Measurements from ENCODE around the gene LRRN3.
"Not testable (repeated sequence)": the region's sequence is repeated elsewhere in the genome, so short reads cannot be mapped to it uniquely, and the experiment has no call there.

The LRRN3 gene

DNA sequence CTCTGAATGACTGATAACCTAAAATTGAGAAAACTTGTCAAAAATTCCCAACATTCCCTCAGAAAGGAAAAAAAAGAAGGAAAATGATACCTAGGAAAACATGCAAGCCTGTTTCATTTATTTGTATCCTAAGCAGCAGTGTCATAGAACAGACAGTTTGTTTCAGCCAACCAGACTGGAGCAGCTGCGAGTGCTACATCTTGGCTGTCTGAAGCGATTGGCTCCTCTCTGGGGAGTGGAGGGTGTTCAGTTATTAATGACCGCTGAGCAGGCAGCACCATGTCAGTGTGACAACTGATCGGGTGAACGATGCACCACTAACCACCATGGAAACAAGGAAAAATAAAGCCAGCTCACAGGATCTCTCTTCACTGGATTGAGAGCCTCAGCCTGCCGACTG lies at the start of gene LRRN3:
TSS of gene LRRN3 (plus strand) at position 282 of the 400 bp plus-strand sequence. CDS start 31,646 bp downstream, outside the sequence.
- FAIRE-seq (no peak), DNase-seq (ENCODE audit: low spot score) (no peak)

GRCh38 chr7:111041577-111041976 lies 49.4 kb upstream of the LRRN3 start:
- DNase-seq (ENCODE audit: low spot score) (no peak), FAIRE-seq (no peak)

- DNase-seq (ENCODE audit: low spot score) (no peak), FAIRE-seq (no peak)
Measured at GRCh38 chr7:111042842-111043241, 48.1 kb upstream of the LRRN3 start.

GRCh38 chr7:111043561-111043960 lies 47.4 kb upstream of the LRRN3 start:
- DNase-seq (ENCODE audit: low spot score), result no peak
- FAIRE-seq, result no peak

DNA sequence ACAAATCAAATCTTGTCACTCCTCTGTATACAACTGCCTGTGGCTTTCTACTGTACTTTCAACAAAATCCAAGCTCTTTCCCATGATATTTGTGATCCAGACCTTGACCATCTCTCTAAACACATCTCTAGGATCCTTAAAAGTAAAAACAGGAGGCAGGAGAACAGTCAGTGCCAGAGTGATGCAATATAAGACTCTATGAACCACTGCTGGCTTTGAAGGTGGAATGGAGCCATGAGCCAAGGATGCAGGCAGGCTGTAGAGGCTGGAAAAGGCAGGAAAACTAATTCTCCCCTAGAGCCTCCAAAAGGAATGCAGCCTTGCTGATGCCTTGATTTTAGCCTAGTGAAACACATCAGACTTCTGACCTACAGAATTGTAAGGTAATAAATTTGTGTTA lies 45.5 kb upstream of the LRRN3 start:
- no peak for DNase-seq (ENCODE audit: low spot score)
- FAIRE-seq, result no peak

GRCh38 chr7:111047595-111047994 lies 43.3 kb upstream of the LRRN3 start:
- no peak for FAIRE-seq
- DNase-seq (ENCODE audit: low spot score), result no peak

- FAIRE-seq (no peak), DNase-seq (ENCODE audit: low spot score) (no peak)
Measured at GRCh38 chr7:111049971-111050680, 40.8 kb upstream of the LRRN3 start.

DNA sequence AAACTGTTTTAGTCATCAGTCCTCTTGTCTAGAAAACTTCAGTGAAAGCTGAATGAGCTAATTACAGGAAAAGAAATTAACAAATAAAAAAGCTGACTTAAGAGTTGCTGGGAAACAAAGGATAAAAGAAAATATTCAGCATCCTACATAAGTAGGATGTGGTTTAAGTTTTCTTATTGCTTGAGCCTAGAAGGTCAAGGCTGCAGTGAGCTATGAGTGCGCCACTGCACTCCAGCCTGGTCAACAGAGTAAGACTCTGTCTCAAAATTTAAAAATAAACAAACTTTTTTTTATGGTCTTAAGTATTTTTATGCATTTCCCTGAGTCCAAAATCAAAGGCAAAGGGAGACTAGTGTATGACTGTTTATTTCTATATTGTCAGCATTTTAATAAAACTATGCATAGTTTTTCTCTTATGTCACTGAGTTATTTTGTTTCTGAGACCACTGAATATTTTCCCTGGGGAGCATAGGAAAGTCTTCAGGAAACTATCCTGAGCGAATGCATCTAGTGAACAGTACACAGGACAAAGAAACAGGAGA lies 40.0 kb upstream of the LRRN3 start:
- no peak for DNase-seq (ENCODE audit: low spot score)
- FAIRE-seq, result no peak

DNA sequence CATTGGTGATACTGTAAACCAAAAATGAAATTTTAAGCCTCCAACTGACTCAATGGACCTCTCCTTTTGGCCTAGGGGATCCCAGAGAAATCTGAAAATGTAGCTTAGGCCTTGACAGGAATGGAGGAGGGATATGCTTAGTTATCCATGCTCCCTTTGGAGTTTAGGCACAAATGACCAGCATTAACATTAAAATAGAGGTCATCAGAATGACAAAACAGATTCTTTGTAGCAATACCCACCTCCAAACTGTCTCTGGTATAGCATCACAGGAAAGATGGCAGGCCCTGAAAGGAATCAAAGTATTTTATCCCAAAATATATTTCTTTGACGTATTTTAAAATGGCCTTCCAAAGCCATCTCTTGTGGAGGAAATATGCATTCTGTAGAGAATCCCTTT lies 39.1 kb upstream of the LRRN3 start:
- DNase-seq (ENCODE audit: low spot score), result no peak
- FAIRE-seq, result no peak

- DNase-seq (ENCODE audit: low spot score) (no peak), FAIRE-seq (no peak)
Measured at GRCh38 chr7:111053035-111053434, 37.9 kb upstream of the LRRN3 start.

GRCh38 chr7:111056371-111056770 lies 34.6 kb upstream of the LRRN3 start:
- FAIRE-seq, result no peak
- no peak for DNase-seq (ENCODE audit: low spot score)

DNA sequence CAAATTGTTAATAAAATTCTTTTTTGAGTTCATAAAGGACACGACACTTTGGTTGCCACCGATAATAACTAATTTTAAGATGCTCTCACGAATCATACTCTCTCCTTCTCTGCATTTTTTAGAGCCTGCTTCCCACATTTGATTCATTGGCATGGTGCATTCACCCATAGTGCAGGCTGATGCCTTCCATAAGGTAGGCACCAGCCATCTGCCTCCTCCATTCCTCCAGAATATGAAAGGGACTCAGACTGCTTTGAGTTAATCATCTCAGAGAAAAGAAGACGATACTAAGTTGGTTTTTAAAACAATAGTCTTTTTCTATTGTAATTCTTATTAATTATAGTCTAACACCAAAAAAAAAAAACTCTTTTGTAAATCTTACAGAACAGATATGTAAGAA lies 33.9 kb upstream of the LRRN3 start:
- no peak for FAIRE-seq
- DNase-seq (ENCODE audit: low spot score), result no peak

- FAIRE-seq (no peak), DNase-seq (ENCODE audit: low spot score) (no peak)
Measured at GRCh38 chr7:111059833-111060232, 31.1 kb upstream of the LRRN3 start.

DNA sequence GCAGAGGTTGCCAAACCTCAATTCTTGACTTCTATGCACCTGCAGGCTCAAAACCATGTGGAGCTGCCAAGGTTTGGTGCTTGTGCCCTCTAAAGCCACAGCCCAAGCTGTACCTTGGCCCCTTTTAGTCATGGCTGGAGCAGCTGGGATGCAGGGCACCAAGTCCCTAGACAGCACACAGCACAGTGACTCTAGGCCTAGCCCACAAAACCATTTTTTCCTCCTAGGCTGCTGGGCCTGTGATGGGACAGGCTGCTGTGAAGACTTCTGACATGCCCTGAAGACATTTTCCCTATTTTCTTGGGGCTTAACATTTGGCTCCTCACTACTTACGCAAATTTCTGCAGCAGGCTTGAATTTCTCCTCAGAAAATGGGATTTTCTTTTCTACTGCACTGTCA lies 27.8 kb upstream of the LRRN3 start:
- FAIRE-seq, result no peak
- DNase-seq (ENCODE audit: low spot score), result no peak

DNA sequence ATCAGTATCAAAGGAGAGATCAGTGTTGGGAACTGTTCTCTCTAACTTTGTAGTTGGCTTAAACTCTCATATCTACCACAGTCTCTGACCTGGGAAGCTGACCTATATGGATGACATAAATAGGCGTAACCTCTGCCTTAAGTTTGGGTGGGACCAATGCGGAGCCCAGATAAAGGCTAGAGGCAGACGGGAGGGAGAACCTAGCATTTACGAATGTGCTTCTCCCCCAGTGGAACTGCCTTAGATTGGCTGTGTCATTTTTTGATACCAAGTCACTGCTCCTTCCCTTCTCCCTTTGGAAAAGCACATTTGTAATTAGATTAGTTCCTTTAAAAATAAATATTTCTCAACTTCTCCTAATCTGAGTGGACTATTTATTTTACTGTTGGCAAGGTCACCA lies 23.7 kb upstream of the LRRN3 start:
- DNase-seq (ENCODE audit: low spot score), result no peak
- FAIRE-seq, result no peak

DNA sequence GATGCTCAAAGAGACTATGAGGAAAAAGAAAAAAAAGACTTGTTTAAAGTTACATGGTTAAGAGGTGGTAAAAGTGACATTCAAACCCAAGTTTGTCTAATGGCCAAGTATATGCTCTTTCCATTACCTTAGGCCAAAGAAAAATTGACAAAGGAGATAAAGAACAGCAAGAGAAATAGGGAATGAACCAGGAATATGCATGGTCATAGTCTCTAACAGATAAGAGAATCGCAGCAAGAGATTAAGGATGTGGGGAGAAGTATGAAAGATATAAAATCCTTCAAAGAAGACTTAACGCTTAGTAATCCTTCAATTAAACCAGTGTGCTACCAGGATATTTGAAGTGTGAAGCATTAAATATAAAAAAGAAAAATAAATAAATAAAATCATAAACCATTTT lies 23.2 kb upstream of the LRRN3 start:
- no peak for FAIRE-seq
- DNase-seq (ENCODE audit: low spot score), result no peak

- FAIRE-seq (no peak), DNase-seq (ENCODE audit: low spot score) (no peak)
Measured at GRCh38 chr7:111068618-111069017, 22.3 kb upstream of the LRRN3 start.

DNA sequence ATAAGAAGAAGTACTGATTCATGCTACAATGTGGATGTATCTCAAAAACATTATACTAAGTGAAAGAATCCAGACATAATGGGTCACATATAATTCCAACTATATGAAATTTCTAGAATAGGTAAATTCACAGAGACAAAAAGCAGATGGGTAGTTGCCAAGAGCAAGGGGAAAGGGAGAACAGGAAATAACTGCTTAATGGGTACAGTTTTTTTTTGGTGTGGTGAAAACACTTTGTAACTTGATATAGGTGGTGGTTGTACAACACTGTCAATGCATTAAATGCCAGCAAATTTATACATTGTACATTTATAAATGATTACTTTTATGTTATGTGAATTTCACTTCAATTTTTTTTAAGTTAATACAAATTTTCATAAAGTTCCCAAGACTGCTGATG lies 19.4 kb upstream of the LRRN3 start:
- DNase-seq (ENCODE audit: low spot score) (no peak), FAIRE-seq (no peak)

DNA sequence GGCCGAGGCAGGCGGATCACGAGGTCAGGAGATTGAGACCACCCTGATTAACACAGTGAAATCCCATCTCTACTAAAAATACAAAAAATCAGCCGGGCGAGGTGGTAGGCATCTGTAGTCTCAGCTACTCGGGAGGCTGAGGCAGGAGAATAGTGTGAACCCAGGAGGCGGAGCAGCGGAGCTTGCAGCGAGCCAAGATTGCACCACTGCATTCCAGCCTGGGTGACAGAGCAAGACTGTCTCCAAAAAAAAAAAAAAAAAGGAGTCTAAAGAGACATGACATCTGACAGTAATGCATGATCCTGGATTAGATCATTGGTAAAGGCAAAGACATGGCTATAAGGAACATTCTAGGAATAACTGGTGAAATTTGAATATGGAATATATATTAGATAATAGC lies 18.3 kb upstream of the LRRN3 start:
- peak; percentile 11 for DNase-seq (ENCODE audit: low spot score)

GRCh38 chr7:111074071-111074747 lies 16.7 kb upstream of the LRRN3 start:
- no peak for FAIRE-seq
- no peak for DNase-seq (ENCODE audit: low spot score)

More for the DNA sequence above, 18.3 kb upstream of the LRRN3 start:
- not testable (repeated sequence) for FAIRE-seq

- DNase-seq (ENCODE audit: low spot score) (no peak), FAIRE-seq (no peak)
Measured at GRCh38 chr7:111074748-111075146, 16.2 kb upstream of the LRRN3 start.

- DNase-seq (ENCODE audit: low spot score) (no peak), FAIRE-seq (no peak)
Measured at GRCh38 chr7:111075498-111075897, 15.4 kb upstream of the LRRN3 start.

DNA sequence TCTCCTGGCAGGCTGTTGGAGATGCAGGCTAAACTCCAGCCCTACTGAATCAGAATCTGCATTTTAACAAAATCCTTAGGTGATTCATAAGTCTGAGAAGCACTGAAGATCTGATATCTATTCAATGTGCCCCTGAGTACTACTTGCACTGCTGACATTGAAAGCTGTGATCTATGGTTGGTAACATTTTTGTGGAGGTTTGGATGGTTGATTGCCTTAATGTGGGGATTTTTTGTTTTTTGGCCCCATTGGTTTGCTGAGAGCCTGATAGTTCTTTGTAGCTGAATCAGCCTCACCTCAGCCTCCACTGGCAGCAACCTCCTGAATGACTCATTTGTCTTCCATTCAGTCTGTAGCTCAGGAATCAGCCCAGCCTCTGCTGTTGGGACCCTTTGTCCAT lies 14.7 kb upstream of the LRRN3 start:
- DNase-seq (ENCODE audit: low spot score) (peak; percentile 77), FAIRE-seq (no peak)
